Astrocyte (in vitro differentiated cells and primary cell): ENCODE measurements around the gene UNC5C. TPM values are rescaled to one million over a fixed set of nuclear protein-coding genes. Genes with fewer than 3 reads are reported as not detected.

Experiments
- DNase-seq: peaks from one replicate; pipeline ENCODE4 v3.0.0-alpha.2; 2010; ENCODE audit warnings: low read depth
- FAIRE-seq: peaks from 2 replicates; lab custom pipeline; 2011; peaks lifted over from hg19 to GRCh38; lab: Jason Lieb, UNC
- H2AFZ ChIP-seq: 2 replicates; pipeline ENCODE4 v1.6.0; 2012; ENCODE audit warnings: low read depth, low read length, inconsistent platforms
- H3K27ac ChIP-seq: 2 replicates; pipeline ENCODE4 v1.5.1; 2011; ENCODE audit warnings: low read depth, low read length, inconsistent platforms
- H3K27me3 ChIP-seq: 2 replicates; pipeline ENCODE4 v1.6.0; 2011; ENCODE audit warnings: low read length, inconsistent platforms; ENCODE audit not compliant: insufficient read depth
- H3K36me3 ChIP-seq: 2 replicates; pipeline ENCODE4 v1.5.1; 2011; ENCODE audit warnings: low read length, inconsistent platforms; ENCODE audit not compliant: insufficient read depth
- H3K4me1 ChIP-seq: 2 replicates; pipeline ENCODE4 v1.5.1; 2011; ENCODE audit warnings: low read length, inconsistent platforms; ENCODE audit not compliant: insufficient read depth
- H3K4me2 ChIP-seq: 2 replicates; pipeline ENCODE4 v1.6.0; 2012; ENCODE audit warnings: low read length, inconsistent platforms
- H3K4me3 ChIP-seq: 2 replicates; pipeline ENCODE4 v1.5.1; 2011; ENCODE audit warnings: low read depth, mild to moderate bottlenecking, low read length, inconsistent platforms; ENCODE audit not compliant: insufficient read depth
- H3K79me2 ChIP-seq: 2 replicates; pipeline ENCODE4 v1.6.0; 2012; ENCODE audit warnings: mild to moderate bottlenecking, low read length, inconsistent platforms; ENCODE audit not compliant: insufficient read depth
- H3K9ac ChIP-seq: 2 replicates; pipeline ENCODE4 v1.6.0; 2012; ENCODE audit warnings: mild to moderate bottlenecking, low read length, inconsistent platforms
- H3K9me3 ChIP-seq: 2 replicates; pipeline ENCODE4 v1.5.1; 2012; ENCODE audit warnings: low read depth, mild to moderate bottlenecking, low read length, inconsistent platforms; ENCODE audit not compliant: insufficient read depth
- H4K20me1 ChIP-seq: 2 replicates; pipeline ENCODE4 v1.6.0; 2012; ENCODE audit warnings: low read length, inconsistent platforms; ENCODE audit not compliant: insufficient read depth
- H3K27ac Mint-ChIP-seq: one replicate; pipeline ENCODE4 v1.8.0; 2021; ENCODE audit warnings: mild to moderate bottlenecking, mixed read lengths; ENCODE audit not compliant: unreplicated experiment
- H3K27me3 Mint-ChIP-seq: one replicate; pipeline ENCODE4 v1.8.0; 2021; ENCODE audit warnings: low read depth, mixed read lengths; ENCODE audit not compliant: unreplicated experiment
- H3K36me3 Mint-ChIP-seq: one replicate; pipeline ENCODE4 v1.8.0; 2021; ENCODE audit warnings: low read depth, mixed read lengths; ENCODE audit not compliant: unreplicated experiment
- H3K4me1 Mint-ChIP-seq: one replicate; pipeline ENCODE4 v1.8.0; 2021; ENCODE audit warnings: low read depth, mixed read lengths; ENCODE audit not compliant: unreplicated experiment
- H3K4me3 Mint-ChIP-seq: one replicate; pipeline ENCODE4 v1.8.0; 2021; ENCODE audit warnings: mild to moderate bottlenecking, moderate library complexity, mixed read lengths; ENCODE audit not compliant: unreplicated experiment
- H3K9me3 Mint-ChIP-seq: one replicate; pipeline ENCODE4 v1.8.0; 2021; ENCODE audit warnings: mild to moderate bottlenecking, mixed read lengths; ENCODE audit not compliant: unreplicated experiment
- CTCF ChIP-seq: IDR thresholded peaks from 2 replicates; pipeline ENCODE4 v1.5.1; 2011; ENCODE audit warnings: low read depth, mild to moderate bottlenecking, inconsistent platforms, low read length, moderate library complexity; ENCODE audit not compliant: insufficient read depth
- EZH2 ChIP-seq: IDR thresholded peaks from 2 replicates; pipeline ENCODE4 v1.6.1; 2012; ENCODE audit warnings: mild to moderate bottlenecking, low read length, inconsistent platforms; ENCODE audit not compliant: insufficient read depth
- total RNA-seq: library from RNA; stranded (reverse); gene quantifications from 2 replicates; pipeline ENCODE4 v1.2.1, GENCODE V29; 2021

Gene UNC5C
- total RNA-seq, 1 donor from 2014 or later, result 3.1 TPM

GRCh38 chr4:95393821-95394220 lies 155.0 kb downstream of the UNC5C start:
- DNase-seq (no peak), FAIRE-seq (no peak)
- H3K9me3 ChIP-seq, result no peaks in the 10 kb centered on the region
- H3K79me2 ChIP-seq, result no peaks in the 10 kb centered on the region
- no peak for TF ChIP-seq EZH2
- no peak for TF ChIP-seq CTCF
- no peak overlapping the region for H3K4me3 ChIP-seq
- no peaks in the 10 kb centered on the region for H3K27me3 ChIP-seq
- Mint-ChIP-seq H3K9me3 (no peaks in the 10 kb centered on the region), H3K36me3 (no peaks in the 10 kb centered on the region), H3K27ac (no peak overlapping the region), H3K4me3 (no peak overlapping the region), H3K27me3 (no peaks in the 10 kb centered on the region), H3K4me1 (no peaks in the 10 kb centered on the region)
- no peaks in the 10 kb centered on the region for H3K36me3 ChIP-seq
- no peak overlapping the region for H3K27ac ChIP-seq
- H4K20me1 ChIP-seq, result no peaks in the 10 kb centered on the region
- H2AFZ ChIP-seq, result no peak overlapping the region
- no peak overlapping the region for H3K9ac ChIP-seq
- no peaks in the 10 kb centered on the region for H3K4me1 ChIP-seq
- H3K4me2 ChIP-seq, result no peak overlapping the region

- Mint-ChIP-seq H3K4me1 (no peaks in the 10 kb centered on the region), H3K27ac (no peak overlapping the region), H3K36me3 (no peaks in the 10 kb centered on the region), H3K4me3 (no peak overlapping the region), H3K27me3 (peaks cover 5% of the 10 kb centered on the region), H3K9me3 (no peaks in the 10 kb centered on the region)
- H3K27ac ChIP-seq, result no peak overlapping the region
- DNase-seq (peak; percentile 19), FAIRE-seq (no peak)
- no peaks in the 10 kb centered on the region for H3K79me2 ChIP-seq
- TF ChIP-seq CTCF (no peak), EZH2 (no peak)
- H3K4me3 ChIP-seq, result no peak overlapping the region
- H3K36me3 ChIP-seq, result no peaks in the 10 kb centered on the region
- H4K20me1 ChIP-seq, result no peaks in the 10 kb centered on the region
- no peaks in the 10 kb centered on the region for H3K27me3 ChIP-seq
- H2AFZ ChIP-seq, result no peak overlapping the region
- no peaks in the 10 kb centered on the region for H3K9me3 ChIP-seq
- H3K9ac ChIP-seq, result no peak overlapping the region
- no peaks in the 10 kb centered on the region for H3K4me1 ChIP-seq
- H3K4me2 ChIP-seq, result no peak overlapping the region
These were observed 159.9 kb downstream of the UNC5C start for GRCh38 chr4:95388911-95389310.

GRCh38 chr4:95387719-95388118 lies 161.1 kb downstream of the UNC5C start:
- no peaks in the 10 kb centered on the region for H3K27me3 ChIP-seq
- H3K36me3 ChIP-seq, result no peaks in the 10 kb centered on the region
- no peak overlapping the region for H3K27ac ChIP-seq
- H3K4me1 ChIP-seq, result no peaks in the 10 kb centered on the region
- no peak overlapping the region for H3K4me2 ChIP-seq
- Mint-ChIP-seq H3K27ac (no peak overlapping the region), H3K27me3 (peaks cover 5% of the 10 kb centered on the region), H3K9me3 (no peaks in the 10 kb centered on the region), H3K36me3 (no peaks in the 10 kb centered on the region), H3K4me3 (no peak overlapping the region), H3K4me1 (no peaks in the 10 kb centered on the region)
- no peaks in the 10 kb centered on the region for H3K9me3 ChIP-seq
- no peak overlapping the region for H3K9ac ChIP-seq
- DNase-seq (peak; percentile 4), FAIRE-seq (no peak)
- H4K20me1 ChIP-seq, result no peaks in the 10 kb centered on the region
- H3K79me2 ChIP-seq, result no peaks in the 10 kb centered on the region
- no peak overlapping the region for H2AFZ ChIP-seq
- no peak overlapping the region for H3K4me3 ChIP-seq
- TF ChIP-seq CTCF (no peak), EZH2 (no peak)
